ENCODE results near the gene CLINT1.

Gene CLINT1

DNA sequence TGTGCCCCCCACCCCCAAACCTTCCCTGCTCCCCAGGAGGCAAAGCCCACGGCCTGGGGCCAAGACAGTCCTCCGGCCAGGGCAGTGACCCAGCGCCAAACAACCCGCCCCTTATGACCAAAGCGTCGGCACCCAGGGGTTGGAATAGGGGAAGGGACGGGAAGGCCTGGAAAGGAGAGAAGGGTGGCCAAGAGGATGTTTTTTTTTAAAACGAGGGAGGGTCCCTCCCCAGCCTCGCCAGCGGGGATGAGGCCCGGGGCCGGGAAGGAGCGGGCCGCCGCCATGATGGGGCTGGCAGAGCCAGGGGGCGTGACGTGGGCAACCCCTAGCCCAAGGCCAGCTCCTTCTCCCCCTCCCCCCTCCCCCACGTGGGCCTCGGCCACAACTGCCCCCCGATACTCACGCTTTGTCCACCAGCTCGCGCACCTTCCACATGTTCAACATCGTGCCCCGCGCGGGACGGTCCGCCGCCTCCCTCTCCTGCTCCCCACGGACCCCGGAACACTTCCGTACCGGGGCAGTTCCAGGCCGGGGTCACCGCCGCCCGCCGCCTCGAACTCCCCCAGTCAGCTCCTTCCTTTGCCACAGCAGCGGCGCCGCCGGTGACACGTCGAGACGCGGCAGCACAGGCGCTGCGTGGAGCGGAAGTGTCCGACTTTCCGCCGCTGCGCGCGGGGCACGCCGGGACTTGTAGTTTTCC, at the start of gene CLINT1:
Gene CLINT1, minus strand, starts transcription at position 619 of the 700 bp plus-strand sequence. Its CDS starts 175 bp downstream, at position 444.
- Histone ChIP-seq H3K9ac (ENCODE audit: low read length) (peak within 1 kb of the TSS; percentile 94), H3K36me3 (ENCODE audit: control insufficient read depth, low read depth, low read length) (no peaks in the 10 kb centered on the region), H3K27me3 (ENCODE audit: control insufficient read depth, insufficient read depth, low read length) (no peaks in the 10 kb centered on the region), H3K4me3 (ENCODE audit: low read length) (peak within 1 kb of the TSS; percentile 98), H3K27ac (ENCODE audit: low read length) (peak within 1 kb of the TSS; percentile 57), H3K9me3 (ENCODE audit: control insufficient read depth, low read depth, low read length) (no peaks in the 10 kb centered on the region), H3K4me1 (ENCODE audit: control insufficient read depth, low read depth, low read length) (peaks cover 14% of the 10 kb centered on the region)

DNA sequence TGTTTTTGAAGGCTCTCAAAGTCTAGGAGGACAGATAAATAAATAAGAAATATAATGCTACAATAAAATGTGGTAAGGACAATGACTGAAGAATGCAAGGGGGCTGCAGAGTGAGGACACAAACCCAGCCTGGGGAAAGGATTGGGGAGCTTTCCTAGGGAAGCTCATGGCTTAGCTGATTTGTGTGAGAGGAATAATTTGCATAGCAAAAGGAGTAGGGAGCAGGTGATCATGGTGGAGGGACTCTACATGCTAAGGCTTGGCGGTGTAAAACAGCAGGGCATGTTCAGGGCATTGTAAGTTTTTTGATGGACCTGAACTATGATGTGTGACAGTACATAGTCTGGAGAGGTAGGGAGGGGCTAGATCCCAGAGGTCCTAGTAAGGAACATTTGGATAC, 49.5 kb upstream of the CLINT1 start:
- Histone ChIP-seq H3K4me3 (ENCODE audit: low read length) (no peak overlapping the region), H3K9ac (ENCODE audit: low read length) (no peak overlapping the region), H3K36me3 (ENCODE audit: control insufficient read depth, low read depth, low read length) (no peaks in the 10 kb centered on the region), H3K4me1 (ENCODE audit: control insufficient read depth, low read depth, low read length) (peaks cover 11% of the 10 kb centered on the region), H3K9me3 (ENCODE audit: control insufficient read depth, low read depth, low read length) (no peaks in the 10 kb centered on the region), H3K27me3 (ENCODE audit: control insufficient read depth, insufficient read depth, low read length) (no peaks in the 10 kb centered on the region), H3K27ac (ENCODE audit: low read length) (no peak overlapping the region)

DNA sequence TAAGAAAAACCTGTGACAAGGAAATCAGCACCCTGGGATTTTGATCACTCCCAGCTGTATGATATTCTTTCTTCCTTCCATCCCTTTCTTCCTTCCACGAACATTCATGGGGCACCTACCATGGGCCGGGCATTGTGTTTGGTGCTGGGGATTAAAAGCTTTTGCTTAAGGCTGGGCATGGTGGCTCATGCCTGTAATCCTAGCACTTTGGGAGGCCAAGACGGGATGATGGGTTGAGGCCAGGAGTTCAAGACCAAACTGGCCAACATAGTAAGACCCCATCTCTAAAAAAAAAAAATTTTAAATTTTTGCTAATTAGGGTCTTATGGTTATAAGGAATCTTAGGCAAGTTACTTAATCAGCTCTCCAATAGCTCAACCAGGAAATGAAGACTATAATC, 48.5 kb upstream of the CLINT1 start:
- Histone ChIP-seq H3K4me3 (ENCODE audit: low read length) (no peak overlapping the region), H3K27me3 (ENCODE audit: control insufficient read depth, insufficient read depth, low read length) (no peaks in the 10 kb centered on the region), H3K36me3 (ENCODE audit: control insufficient read depth, low read depth, low read length) (no peaks in the 10 kb centered on the region), H3K9ac (ENCODE audit: low read length) (no peak overlapping the region), H3K9me3 (ENCODE audit: control insufficient read depth, low read depth, low read length) (no peaks in the 10 kb centered on the region), H3K27ac (ENCODE audit: low read length) (no peak overlapping the region), H3K4me1 (ENCODE audit: control insufficient read depth, low read depth, low read length) (peaks cover 5% of the 10 kb centered on the region)

DNA sequence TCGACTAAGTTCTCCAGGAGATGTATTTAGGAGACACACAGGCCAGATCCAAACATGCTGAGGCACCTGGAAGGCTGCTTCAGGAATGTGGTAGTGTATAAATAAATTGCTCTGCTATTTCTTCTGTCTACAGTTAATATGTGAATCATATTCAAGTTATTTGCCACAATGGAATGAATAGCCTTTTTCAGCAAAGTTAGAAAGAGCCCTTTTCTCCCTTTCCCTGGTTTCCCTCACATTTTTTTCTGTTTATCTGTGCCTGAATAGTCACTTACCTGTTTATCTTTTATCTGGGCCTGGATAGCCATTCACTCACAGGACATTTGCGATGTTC, 44.1 kb upstream of the CLINT1 start:
- H3K4me3 ChIP-seq (ENCODE audit: low read length): no peak overlapping the region
- no peaks in the 10 kb centered on the region for H3K9me3 ChIP-seq (ENCODE audit: control insufficient read depth, low read depth, low read length)
- no peaks in the 10 kb centered on the region for H3K36me3 ChIP-seq (ENCODE audit: control insufficient read depth, low read depth, low read length)
- H3K27ac ChIP-seq (ENCODE audit: low read length): no peak overlapping the region
- no peak overlapping the region for H3K9ac ChIP-seq (ENCODE audit: low read length)
- peaks cover 6% of the 10 kb centered on the region for H3K4me1 ChIP-seq (ENCODE audit: control insufficient read depth, low read depth, low read length)
- no peaks in the 10 kb centered on the region for H3K27me3 ChIP-seq (ENCODE audit: control insufficient read depth, insufficient read depth, low read length)

DNA sequence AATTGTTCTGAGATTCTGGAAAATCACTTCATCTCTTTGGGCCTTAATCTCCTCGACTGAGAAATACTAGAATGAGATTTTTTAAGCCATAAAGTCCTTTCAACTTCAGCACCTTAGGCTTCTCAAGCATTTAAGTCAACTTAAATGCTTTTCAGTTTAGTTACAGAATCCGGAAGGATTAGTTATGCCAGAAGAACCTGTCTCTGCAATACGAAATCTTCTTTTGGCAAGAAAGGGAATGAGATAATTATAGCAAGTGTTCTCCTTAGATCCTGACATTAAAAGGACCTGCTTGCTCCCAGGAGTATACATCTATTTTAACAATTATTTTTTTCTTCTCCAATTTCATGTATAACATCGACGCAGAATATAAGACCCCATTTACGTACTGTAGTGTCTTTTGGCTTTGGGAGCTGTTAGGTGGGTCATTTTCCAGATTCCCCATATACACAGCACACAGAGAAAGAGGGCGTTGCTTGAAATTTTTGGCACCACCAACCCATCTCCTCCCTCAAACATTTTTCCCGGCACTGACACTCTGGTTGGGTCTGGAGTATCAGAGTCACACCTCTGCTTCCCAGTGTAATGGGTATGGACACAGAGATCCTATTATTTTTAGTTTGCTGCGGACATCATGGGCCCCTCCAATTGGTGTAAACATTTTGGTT, 43.6 kb upstream of the CLINT1 start:
- no peak overlapping the region for H3K4me3 ChIP-seq (ENCODE audit: low read length)
- peaks cover 6% of the 10 kb centered on the region for H3K4me1 ChIP-seq (ENCODE audit: control insufficient read depth, low read depth, low read length)
- no peaks in the 10 kb centered on the region for H3K9me3 ChIP-seq (ENCODE audit: control insufficient read depth, low read depth, low read length)
- H3K9ac ChIP-seq (ENCODE audit: low read length): no peak overlapping the region
- no peaks in the 10 kb centered on the region for H3K27me3 ChIP-seq (ENCODE audit: control insufficient read depth, insufficient read depth, low read length)
- H3K27ac ChIP-seq (ENCODE audit: low read length): no peak overlapping the region
- H3K36me3 ChIP-seq (ENCODE audit: control insufficient read depth, low read depth, low read length): no peaks in the 10 kb centered on the region

DNA sequence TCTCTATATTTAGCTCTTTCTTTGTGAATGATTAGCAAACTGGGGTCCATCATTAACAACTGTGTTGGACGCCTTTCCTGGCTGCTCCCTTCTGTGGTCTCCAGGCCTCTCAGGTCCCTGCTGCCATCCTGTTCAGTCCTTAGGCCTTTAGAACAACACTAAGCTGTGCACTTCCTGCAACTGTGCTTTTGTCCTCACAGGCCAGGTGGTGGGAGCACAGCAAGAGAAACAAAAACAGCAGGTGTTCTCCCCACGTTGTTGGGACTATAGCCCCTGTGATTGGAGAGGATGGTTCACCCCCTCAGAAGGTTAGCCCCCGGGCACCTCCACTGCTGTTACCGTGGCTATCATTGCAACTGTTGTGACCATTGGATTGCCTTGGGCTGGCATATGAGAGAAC, 41.7 kb upstream of the CLINT1 start:
- Histone ChIP-seq H3K27me3 (ENCODE audit: control insufficient read depth, insufficient read depth, low read length) (no peaks in the 10 kb centered on the region), H3K4me3 (ENCODE audit: low read length) (no peak overlapping the region), H3K9ac (ENCODE audit: low read length) (no peak overlapping the region), H3K36me3 (ENCODE audit: control insufficient read depth, low read depth, low read length) (no peaks in the 10 kb centered on the region), H3K9me3 (ENCODE audit: control insufficient read depth, low read depth, low read length) (no peaks in the 10 kb centered on the region), H3K27ac (ENCODE audit: low read length) (no peak overlapping the region), H3K4me1 (ENCODE audit: control insufficient read depth, low read depth, low read length) (peaks cover 6% of the 10 kb centered on the region)

DNA sequence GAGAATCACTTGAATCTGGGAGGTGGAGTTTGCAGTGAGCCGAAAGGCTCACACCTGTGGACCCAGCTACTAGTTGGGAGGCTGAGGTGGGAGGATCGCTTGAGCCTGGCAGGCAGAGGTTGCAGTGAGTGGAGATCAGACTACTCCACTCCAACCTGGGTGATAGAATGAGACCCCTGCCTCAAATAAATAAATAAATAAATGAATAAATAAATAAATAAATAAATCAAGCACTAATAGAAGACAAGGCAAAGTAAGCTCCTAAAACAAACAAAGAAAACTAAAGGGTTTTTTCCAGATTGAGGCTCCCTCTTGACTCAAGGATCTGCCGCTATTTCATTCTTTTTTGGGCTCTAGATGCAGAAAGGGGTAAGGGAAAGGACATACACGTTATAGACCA, 34.7 kb upstream of the CLINT1 start:
- no peak overlapping the region for H3K27ac ChIP-seq (ENCODE audit: low read length)

DNA sequence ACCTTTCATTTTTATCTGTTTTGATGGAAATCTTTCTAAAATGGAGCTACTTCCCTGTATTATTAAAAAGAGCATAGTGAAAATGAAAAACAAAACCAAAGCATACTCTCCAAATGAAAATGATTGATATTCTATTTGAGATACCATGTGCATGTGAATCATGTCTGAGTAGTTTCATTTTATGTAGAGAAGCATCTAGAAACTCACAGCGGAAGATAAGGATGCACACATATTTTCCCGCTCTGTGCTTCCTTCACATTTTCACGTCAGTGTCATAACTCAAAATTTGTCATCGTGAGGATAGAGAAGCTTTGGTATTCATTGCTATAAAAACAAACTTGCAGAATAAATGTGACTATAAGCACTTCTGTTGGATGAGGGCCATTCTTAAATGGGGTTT, 34.0 kb upstream of the CLINT1 start:
- H3K9me3 ChIP-seq (ENCODE audit: control insufficient read depth, low read depth, low read length): no peaks in the 10 kb centered on the region
- H3K36me3 ChIP-seq (ENCODE audit: control insufficient read depth, low read depth, low read length): no peaks in the 10 kb centered on the region
- no peaks in the 10 kb centered on the region for H3K4me1 ChIP-seq (ENCODE audit: control insufficient read depth, low read depth, low read length)
- no peak overlapping the region for H3K27ac ChIP-seq (ENCODE audit: low read length)
- no peak overlapping the region for H3K4me3 ChIP-seq (ENCODE audit: low read length)
- H3K27me3 ChIP-seq (ENCODE audit: control insufficient read depth, insufficient read depth, low read length): no peaks in the 10 kb centered on the region
- H3K9ac ChIP-seq (ENCODE audit: low read length): no peak overlapping the region

More for the DNA sequence above, 34.7 kb upstream of the CLINT1 start:
- Histone ChIP-seq H3K27me3 (ENCODE audit: control insufficient read depth, insufficient read depth, low read length) (no peaks in the 10 kb centered on the region), H3K4me1 (ENCODE audit: control insufficient read depth, low read depth, low read length) (no peaks in the 10 kb centered on the region), H3K9ac (ENCODE audit: low read length) (no peak overlapping the region), H3K4me3 (ENCODE audit: low read length) (no peak overlapping the region), H3K9me3 (ENCODE audit: control insufficient read depth, low read depth, low read length) (no peaks in the 10 kb centered on the region), H3K36me3 (ENCODE audit: control insufficient read depth, low read depth, low read length) (no peaks in the 10 kb centered on the region)

DNA sequence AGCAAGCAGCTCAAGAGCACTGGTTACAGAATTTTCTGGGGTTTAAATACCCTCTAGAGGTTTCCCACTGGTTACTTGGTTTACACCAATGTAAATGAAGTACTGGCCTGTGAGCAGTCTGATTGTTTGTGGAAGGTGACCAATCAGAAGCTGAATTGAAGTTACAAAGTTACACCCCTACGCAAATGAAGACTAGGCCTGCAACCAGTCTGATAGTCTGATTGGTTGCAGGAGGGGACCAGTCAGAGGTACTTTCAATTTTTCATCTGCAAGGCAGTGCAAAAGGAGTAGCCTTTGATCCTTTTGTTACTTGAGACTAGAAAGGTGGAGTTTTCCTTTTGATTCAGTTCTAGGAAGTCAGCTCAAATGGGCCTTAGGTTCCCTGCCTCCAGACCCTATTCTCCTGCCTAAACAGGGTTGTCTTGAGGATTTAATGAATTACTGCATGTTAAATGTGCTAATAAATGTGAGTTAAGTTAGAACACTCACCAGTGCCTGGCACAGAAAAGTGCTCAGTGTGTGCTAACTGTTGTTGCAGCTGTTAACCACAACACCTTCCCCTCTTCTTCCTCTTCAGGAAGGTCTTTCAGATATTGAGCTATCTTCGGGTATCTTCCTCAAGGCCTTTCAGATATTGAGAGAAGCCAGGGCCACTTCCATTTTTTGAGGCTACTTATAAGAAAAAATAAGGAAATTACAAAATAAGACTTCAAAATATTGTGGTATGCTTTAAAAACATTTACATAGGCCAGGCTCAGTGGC, 32.1 kb upstream of the CLINT1 start:
- Histone ChIP-seq H3K4me1 (ENCODE audit: control insufficient read depth, low read depth, low read length) (no peaks in the 10 kb centered on the region), H3K27ac (ENCODE audit: low read length) (no peak overlapping the region), H3K9ac (ENCODE audit: low read length) (no peak overlapping the region), H3K4me3 (ENCODE audit: low read length) (no peak overlapping the region), H3K36me3 (ENCODE audit: control insufficient read depth, low read depth, low read length) (no peaks in the 10 kb centered on the region), H3K27me3 (ENCODE audit: control insufficient read depth, insufficient read depth, low read length) (no peaks in the 10 kb centered on the region), H3K9me3 (ENCODE audit: control insufficient read depth, low read depth, low read length) (no peaks in the 10 kb centered on the region)

DNA sequence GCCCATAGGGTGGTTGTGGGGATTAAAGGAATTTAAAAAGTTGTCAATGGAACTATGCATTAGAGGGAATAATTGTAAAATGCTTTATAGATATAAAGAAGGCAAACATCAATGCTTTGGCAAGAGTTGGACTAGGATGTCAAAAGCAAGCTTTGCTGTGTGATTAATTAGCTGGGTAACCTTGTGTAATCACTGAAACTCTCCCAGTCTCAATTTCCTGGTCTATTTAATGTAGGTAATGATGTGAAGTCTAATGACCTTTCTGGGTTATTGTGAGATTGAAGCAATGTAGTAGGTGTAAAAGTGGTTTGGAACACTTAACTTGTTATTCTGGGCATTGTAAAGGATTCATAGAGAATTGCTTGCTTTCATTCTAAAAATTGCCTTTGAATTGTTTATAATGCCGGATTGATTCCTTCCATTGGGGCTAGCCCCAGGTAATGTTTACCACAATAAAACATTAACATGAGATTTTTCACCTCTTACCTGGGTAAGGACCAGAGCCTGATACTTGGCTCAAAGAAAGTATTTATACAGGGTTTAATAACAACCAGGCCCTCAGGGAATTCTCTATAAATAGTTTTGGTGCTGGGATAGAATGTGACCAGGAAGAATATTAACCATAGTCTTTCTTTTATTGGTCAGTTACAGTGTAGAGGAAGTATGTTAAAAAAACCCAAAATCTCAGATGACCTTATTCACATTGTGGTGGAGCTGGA, 30.0 kb upstream of the CLINT1 start:
- Histone ChIP-seq H3K27ac (ENCODE audit: low read length) (no peak overlapping the region), H3K4me1 (ENCODE audit: control insufficient read depth, low read depth, low read length) (no peaks in the 10 kb centered on the region), H3K4me3 (ENCODE audit: low read length) (no peak overlapping the region), H3K9ac (ENCODE audit: low read length) (no peak overlapping the region), H3K36me3 (ENCODE audit: control insufficient read depth, low read depth, low read length) (no peaks in the 10 kb centered on the region), H3K9me3 (ENCODE audit: control insufficient read depth, low read depth, low read length) (no peaks in the 10 kb centered on the region), H3K27me3 (ENCODE audit: control insufficient read depth, insufficient read depth, low read length) (no peaks in the 10 kb centered on the region)

DNA sequence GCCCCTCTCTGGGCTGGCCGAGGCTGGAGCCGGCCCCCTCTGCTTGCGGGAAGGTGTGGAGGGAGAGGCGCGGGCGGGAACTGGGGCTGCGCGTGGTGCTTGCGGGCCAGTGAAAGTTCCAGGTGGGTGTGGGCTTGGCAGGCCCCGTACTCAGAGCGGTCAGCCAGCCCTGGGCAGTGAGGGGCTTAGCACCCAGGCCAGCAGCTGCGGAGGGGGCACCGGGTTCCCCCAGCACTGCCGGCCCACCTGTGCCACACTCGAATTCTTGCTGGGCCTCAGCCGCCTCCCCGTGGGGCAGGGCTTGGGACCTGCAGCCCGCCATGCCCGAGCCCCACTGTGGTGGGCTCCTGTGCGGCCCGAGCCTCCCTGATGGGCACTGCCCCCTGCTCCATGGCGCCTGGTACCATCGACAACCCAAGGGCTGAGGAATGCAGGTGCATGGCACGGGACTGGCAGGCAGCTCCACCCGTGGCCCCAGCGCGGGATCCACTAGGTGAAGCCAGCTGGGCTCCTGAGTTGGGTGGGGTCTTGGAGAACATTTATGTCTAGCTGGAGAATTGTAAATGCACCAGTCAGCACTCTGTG, 27.9 kb upstream of the CLINT1 start:
- Histone ChIP-seq H3K4me1 (ENCODE audit: control insufficient read depth, low read depth, low read length) (peaks cover 2% of the 10 kb centered on the region), H3K4me3 (ENCODE audit: low read length) (no peak overlapping the region), H3K9me3 (ENCODE audit: control insufficient read depth, low read depth, low read length) (no peaks in the 10 kb centered on the region), H3K27me3 (ENCODE audit: control insufficient read depth, insufficient read depth, low read length) (no peaks in the 10 kb centered on the region), H3K36me3 (ENCODE audit: control insufficient read depth, low read depth, low read length) (no peaks in the 10 kb centered on the region), H3K27ac (ENCODE audit: low read length) (no peak overlapping the region), H3K9ac (ENCODE audit: low read length) (no peak overlapping the region)
